Panc1 (cell line): ENCODE data around the gene GH2. TPM values are rescaled to one million over a fixed set of nuclear protein-coding genes. Genes with fewer than 3 reads are reported as not detected.

Source experiments
- ATAC-seq: fragments of 200-7000 bp; cut with Tn5 transposase; 2 replicates; pipeline ENCODE4 v1.9.1; 2020; ENCODE audit warnings: mild to moderate bottlenecking, moderate library complexity
- BruUV-seq: library from RNA; stranded (reverse); fragments of 400-500 nt; replicated peaks from 2 replicates; lab custom pipeline; 2021; lab: Mats Ljungman, UMichigan
- CTCF ChIA-PET: fragments of 300-600 bp; sonication (Branson Sonifier 250); formaldehyde crosslinking; loops from one replicate; lab custom pipeline; 2022; ENCODE audit warnings: antibody characterized with exemption; lab: Charles Lee
- POLR2A ChIA-PET: fragments of 300-600 bp; sonication (Branson Sonifier 250); formaldehyde crosslinking; loops from one replicate; lab custom pipeline; 2022; ENCODE audit warnings: antibody characterized with exemption; lab: Charles Lee
- DNase-seq: peaks from one replicate; pipeline ENCODE4 v3.0.0-alpha.2; 2010; ENCODE audit warnings: low read depth, low spot score
- H3K27ac ChIP-seq: 2 replicates; pipeline ENCODE4 v1.5.1; 2011; ENCODE audit warnings: mild to moderate bottlenecking, low read length, inconsistent platforms
- H3K27me3 ChIP-seq: fragments of 200-500 bp; sonication (Bioruptor generic); 2 replicates; pipeline ENCODE4 v1.6.0; 2014; ENCODE audit warnings: low read length, inconsistent platforms; ENCODE audit not compliant: control insufficient read depth, insufficient read depth
- H3K36me3 ChIP-seq: fragments of 200-500 bp; sonication (Bioruptor generic); 2 replicates; pipeline ENCODE4 v1.5.1; 2014; ENCODE audit warnings: inconsistent platforms, mild to moderate bottlenecking, low read length, moderate library complexity; ENCODE audit not compliant: control insufficient read depth, insufficient read depth
- H3K4me1 ChIP-seq: 2 replicates; pipeline ENCODE4 v1.5.1; 2011; ENCODE audit warnings: inconsistent platforms, mild to moderate bottlenecking, low read length, moderate library complexity; ENCODE audit not compliant: control insufficient read depth, insufficient read depth
- H3K4me3 ChIP-seq, 2 experiments: 2 replicates each; pipeline ENCODE4 v1.5.1; 2011 to 2012; ENCODE audit warnings: low read depth in 2 of 2, low read length in 2 of 2, mild to moderate bottlenecking in 2 of 2, inconsistent platforms in 1 of 2, moderate library complexity in 1 of 2
- H3K9me3 ChIP-seq: fragments of 200-500 bp; sonication (Bioruptor generic); 2 replicates; pipeline ENCODE4 v1.5.1; 2014; ENCODE audit warnings: low read depth, mild to moderate bottlenecking, inconsistent platforms, low read length, moderate library complexity; ENCODE audit not compliant: control insufficient read depth, insufficient read depth
- POLR2AphosphoS5 ChIP-seq: IDR thresholded peaks from 2 replicates; pipeline ENCODE4 v1.6.1; 2012; ENCODE audit warnings: mild to moderate bottlenecking, low read depth, low read length, moderate library complexity
- SIN3A ChIP-seq: IDR thresholded peaks from 2 replicates; pipeline ENCODE4 v1.6.1; 2012; ENCODE audit warnings: low read depth, mild to moderate bottlenecking, low read length, moderate library complexity, borderline replicate concordance; ENCODE audit not compliant: insufficient read depth
- TCF7L2 ChIP-seq: IDR thresholded peaks from 2 replicates; pipeline ENCODE4 v1.6.1; 2011; ENCODE audit warnings: mild to moderate bottlenecking, low read depth, low read length, inconsistent platforms
- in situ Hi-C: cut with HindIII; loops from 2 replicates; pipeline ENCODE4 v1.10.0; 2016; ENCODE audit warnings: low sequenced_read_pairs, low pct_unique_long_range_greater_than_20kb
- intact Hi-C: fragments of 100-400 bp; cut with micrococcal nuclease; formaldehyde crosslinking; loops from one replicate; pipeline ENCODE4 v1.10.0; 2022; ENCODE audit not compliant: unreplicated experiment
- total RNA-seq: library from RNA; stranded (reverse); gene quantifications from one replicate; pipeline ENCODE4 v1.2.1, GENCODE V29; 2021; ENCODE audit not compliant: unreplicated experiment
- TF ChIP-seq, protein P1 (sequence below), 2 experiments: IDR thresholded peaks; 2 replicates each; pipeline ENCODE4 v1.6.1; 2011 to 2012; ENCODE audit warnings: low read depth in 2 of 2, control low read depth in 1 of 2, low read length in 1 of 2, mild to moderate bottlenecking in 1 of 2, moderate library complexity in 1 of 2; ENCODE audit not compliant: insufficient read depth in 1 of 2
- TF ChIP-seq, protein P2 (sequence below): fragments of 450-650 bp; IDR thresholded peaks from 2 replicates; pipeline ENCODE4 v1.5.1; 2017; ENCODE audit warnings: mild to moderate bottlenecking

The GH2 gene
- total RNA-seq, 1 experiment from 2014 or later = not detected

DNA sequence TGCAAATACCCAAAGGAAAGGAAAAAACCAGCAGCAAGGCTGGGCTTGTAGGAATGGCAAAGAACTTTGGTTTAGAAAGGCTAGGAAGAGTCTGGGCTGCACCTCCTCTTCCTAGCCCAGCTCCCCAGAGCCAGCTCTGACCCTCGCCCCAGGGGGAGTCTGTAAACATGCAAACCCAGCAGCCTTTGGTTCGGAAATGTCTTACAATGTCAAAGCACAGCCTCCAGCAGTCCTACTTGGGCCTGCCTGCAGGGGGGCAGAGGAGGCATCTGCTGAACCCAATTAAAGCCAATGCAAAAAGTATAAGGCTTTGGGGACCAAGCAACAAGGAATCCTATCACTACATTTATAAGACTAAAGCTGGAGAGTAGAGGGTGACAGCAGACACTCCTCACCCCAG, 49.3 kb downstream of the GH2 start:
- no peaks in the 10 kb centered on the region for H3K9me3 ChIP-seq
- TF ChIP-seq TCF7L2 (no peak), POLR2AphosphoS5 (no peak), SIN3A (no peak)
- TF ChIP-seq, protein P1, sequence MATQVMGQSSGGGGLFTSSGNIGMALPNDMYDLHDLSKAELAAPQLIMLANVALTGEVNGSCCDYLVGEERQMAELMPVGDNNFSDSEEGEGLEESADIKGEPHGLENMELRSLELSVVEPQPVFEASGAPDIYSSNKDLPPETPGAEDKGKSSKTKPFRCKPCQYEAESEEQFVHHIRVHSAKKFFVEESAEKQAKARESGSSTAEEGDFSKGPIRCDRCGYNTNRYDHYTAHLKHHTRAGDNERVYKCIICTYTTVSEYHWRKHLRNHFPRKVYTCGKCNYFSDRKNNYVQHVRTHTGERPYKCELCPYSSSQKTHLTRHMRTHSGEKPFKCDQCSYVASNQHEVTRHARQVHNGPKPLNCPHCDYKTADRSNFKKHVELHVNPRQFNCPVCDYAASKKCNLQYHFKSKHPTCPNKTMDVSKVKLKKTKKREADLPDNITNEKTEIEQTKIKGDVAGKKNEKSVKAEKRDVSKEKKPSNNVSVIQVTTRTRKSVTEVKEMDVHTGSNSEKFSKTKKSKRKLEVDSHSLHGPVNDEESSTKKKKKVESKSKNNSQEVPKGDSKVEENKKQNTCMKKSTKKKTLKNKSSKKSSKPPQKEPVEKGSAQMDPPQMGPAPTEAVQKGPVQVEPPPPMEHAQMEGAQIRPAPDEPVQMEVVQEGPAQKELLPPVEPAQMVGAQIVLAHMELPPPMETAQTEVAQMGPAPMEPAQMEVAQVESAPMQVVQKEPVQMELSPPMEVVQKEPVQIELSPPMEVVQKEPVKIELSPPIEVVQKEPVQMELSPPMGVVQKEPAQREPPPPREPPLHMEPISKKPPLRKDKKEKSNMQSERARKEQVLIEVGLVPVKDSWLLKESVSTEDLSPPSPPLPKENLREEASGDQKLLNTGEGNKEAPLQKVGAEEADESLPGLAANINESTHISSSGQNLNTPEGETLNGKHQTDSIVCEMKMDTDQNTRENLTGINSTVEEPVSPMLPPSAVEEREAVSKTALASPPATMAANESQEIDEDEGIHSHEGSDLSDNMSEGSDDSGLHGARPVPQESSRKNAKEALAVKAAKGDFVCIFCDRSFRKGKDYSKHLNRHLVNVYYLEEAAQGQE (IDR thresholded peaks at IDR 0.05; ENCODE audit: insufficient read depth in 1 of 2, low read depth in 2 of 2, low read length in 1 of 2) = no peak
- DNase-seq (no peak), ATAC-seq (no peak)
- peaks cover 28% of the 10 kb centered on the region for H3K36me3 ChIP-seq
- in situ Hi-C loops = no loop called here
- CTCF ChIA-PET = no interaction called here
- no peak overlapping the region for H3K4me3 ChIP-seq
- no peaks in the 10 kb centered on the region for H3K27me3 ChIP-seq
- H3K4me1 ChIP-seq = peaks cover 13% of the 10 kb centered on the region
- POLR2A ChIA-PET = no interaction called here
- BruUV-seq = TSS peak; percentile 52
- H3K27ac ChIP-seq = no peak overlapping the region
- intact Hi-C loops = no loop called here

DNA sequence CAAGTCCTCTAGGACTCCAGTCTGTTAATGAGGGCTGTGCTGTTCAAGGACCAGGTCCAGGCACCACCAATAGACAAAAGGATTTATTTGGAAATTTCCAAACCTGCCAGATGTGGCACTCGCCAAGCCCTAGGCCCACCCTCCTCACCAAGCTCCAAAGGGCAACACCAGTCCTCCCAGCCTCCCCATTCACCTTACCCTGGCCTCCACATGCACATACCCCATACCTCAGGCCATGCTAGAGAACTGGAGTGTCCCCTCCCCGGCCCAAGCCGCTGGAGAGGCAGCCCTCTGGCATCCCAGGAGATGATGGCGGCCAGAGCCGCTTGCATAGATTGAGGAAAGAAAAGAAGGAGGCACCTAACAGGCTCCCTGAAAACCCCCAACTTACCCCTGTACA, 49.7 kb downstream of the GH2 start:
- CTCF ChIA-PET = no interaction called here
- POLR2A ChIA-PET = no interaction called here
- in situ Hi-C loops = no loop called here
- DNase-seq = no peak
- H3K27ac ChIP-seq = no peak overlapping the region
- no peak for ATAC-seq
- H3K27me3 ChIP-seq = no peaks in the 10 kb centered on the region
- intact Hi-C loops = no loop called here
- BruUV-seq = no TSS peak
- H3K4me3 ChIP-seq = no peak overlapping the region
- no peaks in the 10 kb centered on the region for H3K9me3 ChIP-seq
- TF ChIP-seq SIN3A (no peak), TCF7L2 (no peak), POLR2AphosphoS5 (no peak)
- TF ChIP-seq, protein P2, sequence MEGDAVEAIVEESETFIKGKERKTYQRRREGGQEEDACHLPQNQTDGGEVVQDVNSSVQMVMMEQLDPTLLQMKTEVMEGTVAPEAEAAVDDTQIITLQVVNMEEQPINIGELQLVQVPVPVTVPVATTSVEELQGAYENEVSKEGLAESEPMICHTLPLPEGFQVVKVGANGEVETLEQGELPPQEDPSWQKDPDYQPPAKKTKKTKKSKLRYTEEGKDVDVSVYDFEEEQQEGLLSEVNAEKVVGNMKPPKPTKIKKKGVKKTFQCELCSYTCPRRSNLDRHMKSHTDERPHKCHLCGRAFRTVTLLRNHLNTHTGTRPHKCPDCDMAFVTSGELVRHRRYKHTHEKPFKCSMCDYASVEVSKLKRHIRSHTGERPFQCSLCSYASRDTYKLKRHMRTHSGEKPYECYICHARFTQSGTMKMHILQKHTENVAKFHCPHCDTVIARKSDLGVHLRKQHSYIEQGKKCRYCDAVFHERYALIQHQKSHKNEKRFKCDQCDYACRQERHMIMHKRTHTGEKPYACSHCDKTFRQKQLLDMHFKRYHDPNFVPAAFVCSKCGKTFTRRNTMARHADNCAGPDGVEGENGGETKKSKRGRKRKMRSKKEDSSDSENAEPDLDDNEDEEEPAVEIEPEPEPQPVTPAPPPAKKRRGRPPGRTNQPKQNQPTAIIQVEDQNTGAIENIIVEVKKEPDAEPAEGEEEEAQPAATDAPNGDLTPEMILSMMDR = no peak
- TF ChIP-seq, protein P1 (IDR thresholded peaks at IDR 0.05; ENCODE audit: insufficient read depth in 1 of 2, low read depth in 2 of 2, low read length in 1 of 2) = no peak
- peaks cover 28% of the 10 kb centered on the region for H3K36me3 ChIP-seq
- peaks cover 13% of the 10 kb centered on the region for H3K4me1 ChIP-seq
